SK-N-SH treated with all-trans-retinoic acid at 6 μM for 48 hours (cell line): ENCODE results near the gene EEFSEC.
A peak's percentile ranks its signal among the peaks of the same experiment; 100 is the strongest.

Experiments used
- ATAC-seq: fragments of 200-7000 bp; cut with Tn5 transposase; 3 replicates; pipeline ENCODE4 v1.9.1; 2020; ENCODE audit warnings: mild to moderate bottlenecking, moderate library complexity
- ARNTL ChIP-seq: fragments of 450-650 bp; formaldehyde crosslinking; IDR thresholded peaks from 2 replicates; pipeline ENCODE4 v1.5.0; 2020; ENCODE audit warnings: low read depth, mild to moderate bottlenecking, moderate library complexity, borderline replicate concordance
- BACH2 ChIP-seq: fragments of 250-450 bp; sonication (Bioruptor Pico); IDR thresholded peaks from 2 replicates; pipeline ENCODE4 v1.9.0; 2021; ENCODE audit warnings: mild to moderate bottlenecking, borderline replicate concordance
- CSDC2 ChIP-seq: fragments of 250-450 bp; sonication (Bioruptor Pico); IDR thresholded peaks from 2 replicates; pipeline ENCODE4 v1.5.0; 2020; ENCODE audit warnings: mild to moderate bottlenecking, moderate library complexity
- ESRRG ChIP-seq: fragments of 250-450 bp; sonication (Bioruptor Pico); IDR thresholded peaks from 2 replicates; pipeline ENCODE4 v1.6.1; 2021; ENCODE audit warnings: mild to moderate bottlenecking
- GLIS3 ChIP-seq: fragments of 250-450 bp; sonication (Bioruptor Pico); IDR thresholded peaks from 2 replicates; pipeline ENCODE4 v1.5.0; 2020; ENCODE audit warnings: mild to moderate bottlenecking, moderate library complexity
- ISL1 ChIP-seq: fragments of 250-450 bp; sonication (Bioruptor Pico); IDR thresholded peaks from 2 replicates; pipeline ENCODE4 v2.1.2; 2022; ENCODE audit warnings: mild to moderate bottlenecking, moderate library complexity
- OSR1 ChIP-seq: fragments of 250-450 bp; sonication (Bioruptor Pico); IDR thresholded peaks from 2 replicates; pipeline ENCODE4 v1.8.0; 2022; ENCODE audit warnings: moderate library complexity, mild to moderate bottlenecking, inconsistent platforms
- SNAI2 ChIP-seq: fragments of 250-450 bp; sonication (Bioruptor Pico); IDR thresholded peaks from 2 replicates; pipeline ENCODE4 v1.5.0; 2020; ENCODE audit warnings: mild to moderate bottlenecking, moderate library complexity
- TCF4 ChIP-seq: fragments of 250-450 bp; sonication (Bioruptor Pico); IDR thresholded peaks from 2 replicates; pipeline ENCODE4 v1.8.0; 2021; ENCODE audit warnings: mild to moderate bottlenecking, moderate library complexity, borderline replicate concordance
- TOX ChIP-seq: fragments of 250-450 bp; sonication (Bioruptor Pico); IDR thresholded peaks from 2 replicates; pipeline ENCODE4 v1.8.0; 2021; ENCODE audit warnings: mild to moderate bottlenecking, moderate library complexity, borderline replicate concordance
- ZC3H10 ChIP-seq: fragments of 250-450 bp; sonication (Bioruptor Pico); IDR thresholded peaks from 2 replicates; pipeline ENCODE4 v1.5.1; 2021; ENCODE audit warnings: mild to moderate bottlenecking, moderate library complexity
- ZFP3 ChIP-seq: fragments of 250-450 bp; sonication (Bioruptor Pico); IDR thresholded peaks from 2 replicates; pipeline ENCODE4 v1.5.0; 2020; ENCODE audit warnings: mild to moderate bottlenecking, moderate library complexity
- ZFP30 ChIP-seq: fragments of 450-650 bp; formaldehyde crosslinking; IDR thresholded peaks from 2 replicates; pipeline ENCODE4 v1.5.0; 2022; ENCODE audit warnings: mild to moderate bottlenecking, moderate library complexity
- ZNF565 ChIP-seq: fragments of 450-650 bp; formaldehyde crosslinking; conservative IDR thresholded peaks from 2 replicates; pipeline ENCODE4 v1.5.0; 2020; ENCODE audit warnings: low read depth, mild to moderate bottlenecking, moderate library complexity
- ZNF70 ChIP-seq: fragments of 450-650 bp; formaldehyde crosslinking; IDR thresholded peaks from 2 replicates; pipeline ENCODE4 v1.5.0; 2020; ENCODE audit warnings: mild to moderate bottlenecking, moderate library complexity
- ZNF8 ChIP-seq: fragments of 450-650 bp; formaldehyde crosslinking; IDR thresholded peaks from 2 replicates; pipeline ENCODE4 v1.5.0; 2020; ENCODE audit warnings: mild to moderate bottlenecking, moderate library complexity
- TF ChIP-seq, protein P1 (sequence below): fragments of 250-450 bp; sonication (Bioruptor Pico); IDR thresholded peaks from 2 replicates; pipeline ENCODE4 v1.5.0; 2020; ENCODE audit warnings: mild to moderate bottlenecking, moderate library complexity
- TF ChIP-seq, protein P2 (sequence below): fragments of 250-450 bp; sonication (Bioruptor Pico); IDR thresholded peaks from 2 replicates; pipeline ENCODE4 v1.5.1; 2021; ENCODE audit warnings: mild to moderate bottlenecking, moderate library complexity
- TF ChIP-seq, protein P3 (sequence below): fragments of 250-450 bp; sonication (Bioruptor Pico); IDR thresholded peaks from 2 replicates; pipeline ENCODE4 v1.5.1; 2020; ENCODE audit warnings: low read depth, mild to moderate bottlenecking, moderate library complexity
- TF ChIP-seq, protein P4 (sequence below): fragments of 250-450 bp; sonication (Bioruptor Pico); IDR thresholded peaks from 2 replicates; pipeline ENCODE4 v1.8.0; 2021; ENCODE audit warnings: low read depth, mild to moderate bottlenecking, moderate library complexity, borderline replicate concordance
- TF ChIP-seq, protein P5 (sequence below): fragments of 250-450 bp; sonication (Bioruptor Pico); IDR thresholded peaks from 2 replicates; pipeline ENCODE4 v1.8.0; 2020; ENCODE audit warnings: mild to moderate bottlenecking, moderate library complexity, borderline replicate concordance

Gene EEFSEC

DNA sequence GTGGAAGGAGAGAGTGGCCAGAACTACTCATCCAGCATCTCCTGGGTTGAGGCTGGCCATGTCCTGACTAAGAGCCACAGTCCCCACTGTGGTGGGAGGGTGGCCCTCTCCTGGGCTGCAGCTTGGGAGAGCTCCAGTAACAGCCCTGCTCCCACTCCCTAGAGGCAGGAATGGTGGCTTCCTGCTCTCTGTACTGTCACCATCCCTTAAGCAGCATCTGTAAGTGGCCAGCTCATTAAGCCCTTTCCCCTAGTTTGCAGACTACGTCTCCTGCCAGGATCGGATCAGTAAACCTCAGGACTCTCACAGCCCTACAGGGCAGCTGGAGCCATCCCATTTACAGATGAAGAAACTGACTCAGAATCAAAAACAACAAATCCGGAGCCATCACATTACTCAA is 282.9 kb downstream of the EEFSEC start:
- no peak for TF ChIP-seq ZFP30 (CRISPR knock-in tag)
- no peak for TF ChIP-seq GLIS3 (CRISPR knock-in tag)

DNA sequence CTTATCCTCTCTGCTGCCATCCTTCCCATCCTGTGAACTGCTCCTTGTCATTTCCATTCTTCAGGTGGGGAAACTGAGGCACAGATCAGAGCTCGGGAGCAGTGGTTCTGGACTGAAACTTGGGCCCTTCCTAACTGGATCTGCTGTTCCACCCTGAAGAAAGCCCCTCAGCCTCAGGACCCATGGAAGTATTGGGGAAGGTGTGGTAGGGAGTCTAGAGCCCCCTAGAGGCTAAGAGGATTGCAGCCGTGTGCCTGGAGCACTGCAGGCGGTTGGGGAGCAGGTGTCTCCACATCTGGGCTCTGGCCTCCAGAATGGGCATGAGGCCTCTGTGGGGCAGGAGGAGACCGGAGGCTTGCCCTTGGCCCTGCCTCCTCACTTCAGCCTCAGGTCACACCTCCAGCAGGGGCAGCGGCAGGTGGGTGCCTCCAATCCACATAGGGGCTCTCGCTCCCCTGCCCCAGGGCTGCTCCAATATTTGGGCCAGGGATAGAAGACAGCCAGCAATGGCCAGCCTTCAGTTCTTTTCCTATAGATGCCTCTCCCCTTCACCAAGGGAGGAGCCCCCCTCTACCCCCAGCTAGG is 285.3 kb downstream of the EEFSEC start:
- TF ChIP-seq SNAI2 (CRISPR knock-in tag) (no peak), ZFP3 (CRISPR knock-in tag) (no peak), GLIS3 (CRISPR knock-in tag) (no peak), TCF4 (CRISPR knock-in tag) (no peak), ZFP30 (CRISPR knock-in tag) (no peak), BACH2 (CRISPR knock-in tag) (no peak), TOX (no peak), ESRRG (CRISPR knock-in tag) (no peak), ZNF8 (CRISPR knock-in tag) (no peak)
- TF ChIP-seq, protein P1, sequence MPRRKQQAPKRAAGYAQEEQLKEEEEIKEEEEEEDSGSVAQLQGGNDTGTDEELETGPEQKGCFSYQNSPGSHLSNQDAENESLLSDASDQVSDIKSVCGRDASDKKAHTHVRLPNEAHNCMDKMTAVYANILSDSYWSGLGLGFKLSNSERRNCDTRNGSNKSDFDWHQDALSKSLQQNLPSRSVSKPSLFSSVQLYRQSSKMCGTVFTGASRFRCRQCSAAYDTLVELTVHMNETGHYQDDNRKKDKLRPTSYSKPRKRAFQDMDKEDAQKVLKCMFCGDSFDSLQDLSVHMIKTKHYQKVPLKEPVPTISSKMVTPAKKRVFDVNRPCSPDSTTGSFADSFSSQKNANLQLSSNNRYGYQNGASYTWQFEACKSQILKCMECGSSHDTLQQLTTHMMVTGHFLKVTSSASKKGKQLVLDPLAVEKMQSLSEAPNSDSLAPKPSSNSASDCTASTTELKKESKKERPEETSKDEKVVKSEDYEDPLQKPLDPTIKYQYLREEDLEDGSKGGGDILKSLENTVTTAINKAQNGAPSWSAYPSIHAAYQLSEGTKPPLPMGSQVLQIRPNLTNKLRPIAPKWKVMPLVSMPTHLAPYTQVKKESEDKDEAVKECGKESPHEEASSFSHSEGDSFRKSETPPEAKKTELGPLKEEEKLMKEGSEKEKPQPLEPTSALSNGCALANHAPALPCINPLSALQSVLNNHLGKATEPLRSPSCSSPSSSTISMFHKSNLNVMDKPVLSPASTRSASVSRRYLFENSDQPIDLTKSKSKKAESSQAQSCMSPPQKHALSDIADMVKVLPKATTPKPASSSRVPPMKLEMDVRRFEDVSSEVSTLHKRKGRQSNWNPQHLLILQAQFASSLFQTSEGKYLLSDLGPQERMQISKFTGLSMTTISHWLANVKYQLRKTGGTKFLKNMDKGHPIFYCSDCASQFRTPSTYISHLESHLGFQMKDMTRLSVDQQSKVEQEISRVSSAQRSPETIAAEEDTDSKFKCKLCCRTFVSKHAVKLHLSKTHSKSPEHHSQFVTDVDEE (CRISPR knock-in tag), result no peak
- ATAC-seq, result peak; percentile 31; the same call in 1 of the 3 replicates

More for the DNA sequence above, 282.9 kb downstream of the EEFSEC start:
- no peak for ATAC-seq

DNA sequence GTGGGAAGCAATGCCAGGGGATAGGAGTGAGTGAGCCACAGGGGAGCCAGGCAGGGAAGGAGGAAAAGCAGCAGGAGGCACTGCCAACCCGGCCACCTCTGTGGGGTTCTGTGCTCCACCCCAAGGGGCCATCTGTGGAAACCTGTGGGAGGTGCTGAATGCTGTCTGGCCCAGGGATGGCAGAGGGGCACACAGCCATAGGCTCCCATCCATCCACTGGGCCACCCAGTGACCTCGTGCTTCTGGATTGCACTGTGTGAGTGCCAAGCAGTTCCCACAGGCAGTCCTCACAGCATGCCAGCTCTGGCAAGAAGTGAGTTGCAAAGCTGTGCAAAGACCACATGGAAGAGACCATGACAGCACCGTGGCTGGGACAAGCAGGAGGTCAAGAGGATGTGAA is 285.9 kb downstream of the EEFSEC start:
- peak; percentile 68 for ATAC-seq
- TF ChIP-seq, protein P2, sequence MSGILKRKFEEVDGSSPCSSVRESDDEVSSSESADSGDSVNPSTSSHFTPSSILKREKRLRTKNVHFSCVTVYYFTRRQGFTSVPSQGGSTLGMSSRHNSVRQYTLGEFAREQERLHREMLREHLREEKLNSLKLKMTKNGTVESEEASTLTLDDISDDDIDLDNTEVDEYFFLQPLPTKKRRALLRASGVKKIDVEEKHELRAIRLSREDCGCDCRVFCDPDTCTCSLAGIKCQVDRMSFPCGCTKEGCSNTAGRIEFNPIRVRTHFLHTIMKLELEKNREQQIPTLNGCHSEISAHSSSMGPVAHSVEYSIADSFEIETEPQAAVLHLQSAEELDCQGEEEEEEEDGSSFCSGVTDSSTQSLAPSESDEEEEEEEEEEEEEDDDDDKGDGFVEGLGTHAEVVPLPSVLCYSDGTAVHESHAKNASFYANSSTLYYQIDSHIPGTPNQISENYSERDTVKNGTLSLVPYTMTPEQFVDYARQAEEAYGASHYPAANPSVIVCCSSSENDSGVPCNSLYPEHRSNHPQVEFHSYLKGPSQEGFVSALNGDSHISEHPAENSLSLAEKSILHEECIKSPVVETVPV (CRISPR knock-in tag), result no peak
- TF ChIP-seq GLIS3 (CRISPR knock-in tag), result no peak
- no peak for TF ChIP-seq SNAI2 (CRISPR knock-in tag)
- TF ChIP-seq, protein P1 (CRISPR knock-in tag), result no peak
- no peak for TF ChIP-seq ARNTL (CRISPR knock-in tag)
- TF ChIP-seq, protein P3, sequence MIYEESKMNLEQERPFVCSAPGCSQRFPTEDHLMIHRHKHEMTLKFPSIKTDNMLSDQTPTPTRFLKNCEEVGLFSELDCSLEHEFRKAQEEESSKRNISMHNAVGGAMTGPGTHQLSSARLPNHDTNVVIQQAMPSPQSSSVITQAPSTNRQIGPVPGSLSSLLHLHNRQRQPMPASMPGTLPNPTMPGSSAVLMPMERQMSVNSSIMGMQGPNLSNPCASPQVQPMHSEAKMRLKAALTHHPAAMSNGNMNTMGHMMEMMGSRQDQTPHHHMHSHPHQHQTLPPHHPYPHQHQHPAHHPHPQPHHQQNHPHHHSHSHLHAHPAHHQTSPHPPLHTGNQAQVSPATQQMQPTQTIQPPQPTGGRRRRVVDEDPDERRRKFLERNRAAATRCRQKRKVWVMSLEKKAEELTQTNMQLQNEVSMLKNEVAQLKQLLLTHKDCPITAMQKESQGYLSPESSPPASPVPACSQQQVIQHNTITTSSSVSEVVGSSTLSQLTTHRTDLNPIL (CRISPR knock-in tag), result no peak
- no peak for TF ChIP-seq ESRRG (CRISPR knock-in tag)
- TF ChIP-seq BACH2 (CRISPR knock-in tag), result no peak
- TF ChIP-seq ZC3H10 (CRISPR knock-in tag), result no peak
- no peak for TF ChIP-seq ZNF8 (CRISPR knock-in tag)
- TF ChIP-seq TCF4 (CRISPR knock-in tag), result no peak
- TF ChIP-seq, protein P4, sequence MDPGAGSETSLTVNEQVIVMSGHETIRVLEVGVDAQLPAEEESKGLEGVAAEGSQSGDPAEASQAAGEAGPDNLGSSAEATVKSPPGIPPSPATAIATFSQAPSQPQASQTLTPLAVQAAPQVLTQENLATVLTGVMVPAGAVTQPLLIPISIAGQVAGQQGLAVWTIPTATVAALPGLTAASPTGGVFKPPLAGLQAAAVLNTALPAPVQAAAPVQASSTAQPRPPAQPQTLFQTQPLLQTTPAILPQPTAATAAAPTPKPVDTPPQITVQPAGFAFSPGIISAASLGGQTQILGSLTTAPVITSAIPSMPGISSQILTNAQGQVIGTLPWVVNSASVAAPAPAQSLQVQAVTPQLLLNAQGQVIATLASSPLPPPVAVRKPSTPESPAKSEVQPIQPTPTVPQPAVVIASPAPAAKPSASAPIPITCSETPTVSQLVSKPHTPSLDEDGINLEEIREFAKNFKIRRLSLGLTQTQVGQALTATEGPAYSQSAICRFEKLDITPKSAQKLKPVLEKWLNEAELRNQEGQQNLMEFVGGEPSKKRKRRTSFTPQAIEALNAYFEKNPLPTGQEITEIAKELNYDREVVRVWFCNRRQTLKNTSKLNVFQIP (CRISPR knock-in tag), result no peak
- TF ChIP-seq ZNF565 (CRISPR knock-in tag), result no peak
- TF ChIP-seq, all 23 proteins: peak for 0

DNA sequence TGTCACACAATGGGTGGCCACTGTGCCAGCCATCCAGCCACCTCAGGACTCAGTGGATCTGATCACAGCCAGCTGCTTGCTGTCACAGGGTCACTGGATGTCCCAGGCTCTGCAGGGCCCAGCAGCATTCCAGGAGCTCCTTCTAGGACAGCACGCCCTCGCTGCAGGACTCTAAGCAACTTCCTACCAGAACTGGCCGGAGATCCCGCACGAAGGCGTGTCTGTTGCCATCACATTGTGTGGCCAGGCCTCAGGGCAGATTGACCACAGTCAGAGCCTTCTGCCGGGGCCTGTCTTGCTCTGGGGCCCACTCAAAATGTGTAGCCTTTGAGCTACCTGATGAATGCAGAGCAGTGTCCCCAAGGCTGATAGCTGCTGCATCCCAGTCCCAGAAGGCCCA is 288.8 kb downstream of the EEFSEC start:
- no peak; the same call in 2 of the 3 replicates for ATAC-seq
- TF ChIP-seq CSDC2 (CRISPR knock-in tag), result no peak
- no peak for TF ChIP-seq ZFP3 (CRISPR knock-in tag)
- TF ChIP-seq, protein P5, sequence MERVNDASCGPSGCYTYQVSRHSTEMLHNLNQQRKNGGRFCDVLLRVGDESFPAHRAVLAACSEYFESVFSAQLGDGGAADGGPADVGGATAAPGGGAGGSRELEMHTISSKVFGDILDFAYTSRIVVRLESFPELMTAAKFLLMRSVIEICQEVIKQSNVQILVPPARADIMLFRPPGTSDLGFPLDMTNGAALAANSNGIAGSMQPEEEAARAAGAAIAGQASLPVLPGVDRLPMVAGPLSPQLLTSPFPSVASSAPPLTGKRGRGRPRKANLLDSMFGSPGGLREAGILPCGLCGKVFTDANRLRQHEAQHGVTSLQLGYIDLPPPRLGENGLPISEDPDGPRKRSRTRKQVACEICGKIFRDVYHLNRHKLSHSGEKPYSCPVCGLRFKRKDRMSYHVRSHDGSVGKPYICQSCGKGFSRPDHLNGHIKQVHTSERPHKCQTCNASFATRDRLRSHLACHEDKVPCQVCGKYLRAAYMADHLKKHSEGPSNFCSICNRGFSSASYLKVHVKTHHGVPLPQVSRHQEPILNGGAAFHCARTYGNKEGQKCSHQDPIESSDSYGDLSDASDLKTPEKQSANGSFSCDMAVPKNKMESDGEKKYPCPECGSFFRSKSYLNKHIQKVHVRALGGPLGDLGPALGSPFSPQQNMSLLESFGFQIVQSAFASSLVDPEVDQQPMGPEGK (CRISPR knock-in tag), result no peak
- no peak for TF ChIP-seq ZNF565 (CRISPR knock-in tag)
- no peak for TF ChIP-seq ISL1 (CRISPR knock-in tag)
- no peak for TF ChIP-seq TOX
- TF ChIP-seq, protein P4 (CRISPR knock-in tag), result no peak
- TF ChIP-seq OSR1 (CRISPR knock-in tag), result no peak
- no peak for TF ChIP-seq SNAI2 (CRISPR knock-in tag)
- TF ChIP-seq ZNF70 (CRISPR knock-in tag), result no peak
